ENCODE data around the gene FAM200B.
A peak's percentile ranks its signal among the peaks of the same experiment; 100 is the strongest.

The FAM200B gene

GRCh38 chr4:15652191-15652590, 29.4 kb upstream of the FAM200B start:
- no peak for DNase-seq (ENCODE audit: low read depth)
- TF ChIP-seq, protein P1, sequence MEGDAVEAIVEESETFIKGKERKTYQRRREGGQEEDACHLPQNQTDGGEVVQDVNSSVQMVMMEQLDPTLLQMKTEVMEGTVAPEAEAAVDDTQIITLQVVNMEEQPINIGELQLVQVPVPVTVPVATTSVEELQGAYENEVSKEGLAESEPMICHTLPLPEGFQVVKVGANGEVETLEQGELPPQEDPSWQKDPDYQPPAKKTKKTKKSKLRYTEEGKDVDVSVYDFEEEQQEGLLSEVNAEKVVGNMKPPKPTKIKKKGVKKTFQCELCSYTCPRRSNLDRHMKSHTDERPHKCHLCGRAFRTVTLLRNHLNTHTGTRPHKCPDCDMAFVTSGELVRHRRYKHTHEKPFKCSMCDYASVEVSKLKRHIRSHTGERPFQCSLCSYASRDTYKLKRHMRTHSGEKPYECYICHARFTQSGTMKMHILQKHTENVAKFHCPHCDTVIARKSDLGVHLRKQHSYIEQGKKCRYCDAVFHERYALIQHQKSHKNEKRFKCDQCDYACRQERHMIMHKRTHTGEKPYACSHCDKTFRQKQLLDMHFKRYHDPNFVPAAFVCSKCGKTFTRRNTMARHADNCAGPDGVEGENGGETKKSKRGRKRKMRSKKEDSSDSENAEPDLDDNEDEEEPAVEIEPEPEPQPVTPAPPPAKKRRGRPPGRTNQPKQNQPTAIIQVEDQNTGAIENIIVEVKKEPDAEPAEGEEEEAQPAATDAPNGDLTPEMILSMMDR (IDR thresholded peaks at IDR 0.05; ENCODE audit: control insufficient read depth, extremely low read depth, insufficient read depth): no peak
- H3K4me3 ChIP-seq (ENCODE audit: low read depth, low read length): no peak overlapping the region

DNA sequence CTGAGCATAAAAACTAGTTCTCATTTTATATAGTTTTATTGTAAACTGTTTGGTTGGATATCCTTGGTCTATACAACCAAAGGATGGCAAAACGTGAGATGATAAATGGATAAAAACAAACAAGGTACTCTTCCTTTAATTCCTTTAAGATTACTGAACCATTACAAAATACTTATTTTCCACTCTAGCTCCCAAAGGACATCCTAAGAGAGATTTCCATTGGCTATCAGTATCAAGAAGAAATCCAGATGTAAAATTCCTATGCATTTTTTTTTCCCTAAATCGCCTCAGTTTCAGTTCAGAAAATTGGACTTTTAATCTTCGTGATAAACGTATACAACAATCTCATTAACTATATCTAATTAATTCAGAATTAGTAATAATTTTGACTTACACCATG, 28.8 kb upstream of the FAM200B start:
- TF ChIP-seq, protein P1 (IDR thresholded peaks at IDR 0.05; ENCODE audit: control insufficient read depth, extremely low read depth, insufficient read depth): no peak
- H3K4me3 ChIP-seq (ENCODE audit: low read depth, low read length): peak overlapping the region; percentile 86
- no peak for DNase-seq (ENCODE audit: low read depth)

DNA sequence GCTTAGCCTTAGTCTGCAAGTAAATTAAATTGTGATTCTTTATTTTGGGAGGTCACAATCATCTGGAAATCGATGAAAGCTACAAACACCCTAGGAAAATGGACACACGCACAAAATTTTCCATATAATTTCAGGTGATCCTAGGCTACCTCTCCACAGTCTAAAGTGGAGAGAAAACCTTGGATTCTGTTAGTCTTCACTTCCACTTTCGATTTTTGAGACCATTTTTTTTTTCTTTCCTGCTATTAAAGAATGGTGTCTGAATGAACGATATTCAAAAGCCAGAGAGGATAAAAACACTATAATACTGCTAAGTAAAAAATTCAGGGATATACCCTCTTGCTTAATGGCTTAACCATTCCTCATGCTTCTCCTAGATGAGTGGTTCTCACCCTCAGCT, 28.2 kb upstream of the FAM200B start:
- TF ChIP-seq, protein P1 (IDR thresholded peaks at IDR 0.05; ENCODE audit: control insufficient read depth, extremely low read depth, insufficient read depth): no peak
- no peak for DNase-seq (ENCODE audit: low read depth)
- peak overlapping the region; percentile 86 for H3K4me3 ChIP-seq (ENCODE audit: low read depth, low read length)

GRCh38 chr4:15653864-15654592, 27.6 kb upstream of the FAM200B start:
- TF ChIP-seq, protein P1 (IDR thresholded peaks at IDR 0.05; ENCODE audit: control insufficient read depth, extremely low read depth, insufficient read depth): no peak
- peak; percentile 27 for DNase-seq (ENCODE audit: low read depth)
- H3K4me3 ChIP-seq (ENCODE audit: low read depth, low read length): peak overlapping the region; percentile 86

DNA sequence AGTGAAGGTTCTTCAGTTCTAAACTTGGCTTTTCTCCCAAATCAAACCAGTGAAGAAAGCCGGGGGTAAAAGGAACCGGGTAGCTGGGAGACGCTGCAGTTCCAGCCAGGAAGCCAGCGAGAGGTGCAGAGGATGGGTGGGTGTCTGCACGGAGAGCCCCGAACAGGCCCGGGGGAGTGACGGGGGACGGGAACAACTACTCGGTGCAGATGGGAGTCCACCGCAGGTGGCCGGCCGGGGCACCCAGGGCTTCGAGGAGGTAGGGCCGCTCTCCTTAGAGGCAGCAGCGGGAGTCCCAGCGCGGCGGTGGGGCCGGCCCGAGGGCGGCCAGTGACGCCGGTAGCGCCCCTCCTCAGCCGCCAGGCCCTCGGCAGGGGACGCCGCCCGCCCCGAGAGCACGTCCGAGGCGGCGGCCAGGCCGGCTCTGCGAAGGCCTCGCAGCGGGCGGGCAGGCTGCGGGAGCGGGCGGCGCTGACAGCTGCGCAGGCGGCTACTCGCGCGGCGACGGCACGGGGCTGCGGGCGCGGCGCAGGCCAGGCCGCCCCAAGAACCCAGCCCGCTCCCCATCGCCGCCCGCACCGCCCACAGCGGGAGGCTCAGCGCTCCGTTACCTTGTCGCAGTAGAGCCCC, 26.9 kb upstream of the FAM200B start:
- TF ChIP-seq, protein P1 (IDR thresholded peaks at IDR 0.05; ENCODE audit: control insufficient read depth, extremely low read depth, insufficient read depth): no peak
- DNase-seq (ENCODE audit: low read depth): no peak
- H3K4me3 ChIP-seq (ENCODE audit: low read depth, low read length): peak overlapping the region; percentile 86

DNA sequence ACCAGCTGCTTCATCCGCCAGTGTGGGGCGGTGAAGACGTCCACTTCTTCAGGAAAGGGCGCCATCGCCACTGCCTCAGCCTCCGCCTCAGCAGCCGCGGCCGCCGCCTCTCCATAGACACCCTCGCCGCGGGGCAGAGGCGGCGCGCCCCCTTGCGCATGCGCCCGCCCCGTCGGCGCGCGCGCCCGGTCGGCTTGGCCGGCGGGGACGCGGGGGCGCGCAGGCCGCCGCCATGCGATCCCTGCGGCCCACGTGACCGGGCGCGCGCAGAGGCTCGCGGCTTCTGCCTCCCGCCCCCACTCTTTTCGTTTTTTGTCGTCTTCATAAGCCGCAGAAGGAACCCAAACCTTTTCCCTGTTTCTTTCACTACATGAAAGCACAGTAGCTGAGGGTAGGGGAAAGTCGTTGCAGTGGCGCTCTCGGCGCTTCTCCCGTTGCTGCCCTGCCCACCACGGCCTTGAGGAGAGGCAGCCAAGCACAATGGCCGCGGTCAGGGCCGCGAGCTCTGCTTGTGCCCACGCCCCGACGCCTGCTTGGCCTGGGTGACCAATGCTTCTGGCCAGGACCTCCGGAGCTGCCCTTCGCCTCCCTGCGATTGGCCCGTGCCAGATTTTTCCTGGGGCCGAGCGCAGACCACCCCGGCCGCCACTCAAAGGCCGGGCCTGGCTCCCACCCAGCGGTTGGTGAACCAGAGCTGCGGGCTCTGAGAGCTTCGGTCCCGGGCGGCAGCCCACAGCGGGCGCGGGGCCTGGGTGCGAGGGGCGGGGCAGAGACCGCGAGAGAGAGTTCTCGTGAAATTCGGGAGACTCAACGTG, 26.2 kb upstream of the FAM200B start, which contains the start of gene FBXL5:
FBXL5 (minus strand) TSS at position 135 of the 815 bp plus-strand sequence; CDS start at position 65, 70 bp downstream.
- H3K4me3 ChIP-seq (ENCODE audit: low read depth, low read length): peak within 1 kb of the TSS; percentile 86
- TF ChIP-seq, protein P1 (IDR thresholded peaks at IDR 0.05; ENCODE audit: control insufficient read depth, extremely low read depth, insufficient read depth): no peak
- peak; percentile 30 for DNase-seq (ENCODE audit: low read depth)
